Breast epithelium (tissue), 3 donors: Measurements from ENCODE around the gene AFG1L.

Experiments
- POLR2A ChIP-seq: fragments of 450-650 bp; IDR thresholded peaks from one replicate; pipeline ENCODE4 v1.6.1; 2016; ENCODE audit warnings: antibody characterized with exemption, mild to moderate bottlenecking, moderate library complexity
- TF ChIP-seq, protein P1 (sequence below), 3 donors: fragments of 450-650 bp; IDR thresholded peaks; one replicate each; pipeline ENCODE4 v1.5.1; 2016 to 2017; ENCODE audit warnings: antibody characterized with exemption in 3 of 3, mild to moderate bottlenecking in 3 of 3, moderate library complexity in 3 of 3

DNA sequence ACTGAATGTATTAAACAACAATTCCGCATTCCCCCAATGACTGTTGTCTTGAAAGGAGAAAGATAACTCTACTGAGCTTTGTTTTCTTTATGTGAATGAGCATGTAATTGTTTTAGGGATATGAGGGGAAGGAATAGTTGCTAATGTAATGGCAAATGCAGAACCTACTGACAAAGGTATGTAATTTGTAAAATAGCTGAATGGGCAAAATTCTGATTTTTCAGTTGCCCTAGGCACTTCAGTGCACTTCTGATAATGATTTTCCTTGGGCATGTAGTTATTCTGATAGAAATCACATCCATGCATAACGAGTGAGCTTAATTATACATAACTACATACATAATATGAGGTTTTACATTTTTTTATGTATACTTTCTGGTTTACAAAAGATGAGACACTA, 212.5 kb downstream of the AFG1L start:
- TF ChIP-seq, protein P1, sequence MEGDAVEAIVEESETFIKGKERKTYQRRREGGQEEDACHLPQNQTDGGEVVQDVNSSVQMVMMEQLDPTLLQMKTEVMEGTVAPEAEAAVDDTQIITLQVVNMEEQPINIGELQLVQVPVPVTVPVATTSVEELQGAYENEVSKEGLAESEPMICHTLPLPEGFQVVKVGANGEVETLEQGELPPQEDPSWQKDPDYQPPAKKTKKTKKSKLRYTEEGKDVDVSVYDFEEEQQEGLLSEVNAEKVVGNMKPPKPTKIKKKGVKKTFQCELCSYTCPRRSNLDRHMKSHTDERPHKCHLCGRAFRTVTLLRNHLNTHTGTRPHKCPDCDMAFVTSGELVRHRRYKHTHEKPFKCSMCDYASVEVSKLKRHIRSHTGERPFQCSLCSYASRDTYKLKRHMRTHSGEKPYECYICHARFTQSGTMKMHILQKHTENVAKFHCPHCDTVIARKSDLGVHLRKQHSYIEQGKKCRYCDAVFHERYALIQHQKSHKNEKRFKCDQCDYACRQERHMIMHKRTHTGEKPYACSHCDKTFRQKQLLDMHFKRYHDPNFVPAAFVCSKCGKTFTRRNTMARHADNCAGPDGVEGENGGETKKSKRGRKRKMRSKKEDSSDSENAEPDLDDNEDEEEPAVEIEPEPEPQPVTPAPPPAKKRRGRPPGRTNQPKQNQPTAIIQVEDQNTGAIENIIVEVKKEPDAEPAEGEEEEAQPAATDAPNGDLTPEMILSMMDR (IDR thresholded peaks at IDR 0.05) = no peak
- no peak for TF ChIP-seq POLR2A
